Thyroid gland (tissue), 4 donors: ENCODE results near the gene ARPP19.
"Not testable (repeated sequence)": the region's sequence is repeated elsewhere in the genome, so short reads cannot be mapped to it uniquely, and the experiment has no call there.

ENCODE experiments used
- POLR2A ChIP-seq, 2 donors: fragments of 450-650 bp; IDR thresholded peaks; one replicate each; pipeline ENCODE4 v1.6.1; 2017; ENCODE audit warnings: antibody characterized with exemption in 2 of 2, mild to moderate bottlenecking in 2 of 2, moderate library complexity in 1 of 2
- TF ChIP-seq, protein P1 (sequence below), 6 experiments: fragments of 200-600 bp in 3 of 6; fragments of 450-650 bp in 3 of 6; sonication (generic) in 3 of 6; IDR thresholded peaks; one replicate each; pipeline ENCODE4 v1.5.1; 2016 to 2019; ENCODE audit warnings: antibody characterized with exemption in 6 of 6, mild to moderate bottlenecking in 2 of 6, inconsistent platforms in 1 of 6, moderate library complexity in 1 of 6

DNA sequence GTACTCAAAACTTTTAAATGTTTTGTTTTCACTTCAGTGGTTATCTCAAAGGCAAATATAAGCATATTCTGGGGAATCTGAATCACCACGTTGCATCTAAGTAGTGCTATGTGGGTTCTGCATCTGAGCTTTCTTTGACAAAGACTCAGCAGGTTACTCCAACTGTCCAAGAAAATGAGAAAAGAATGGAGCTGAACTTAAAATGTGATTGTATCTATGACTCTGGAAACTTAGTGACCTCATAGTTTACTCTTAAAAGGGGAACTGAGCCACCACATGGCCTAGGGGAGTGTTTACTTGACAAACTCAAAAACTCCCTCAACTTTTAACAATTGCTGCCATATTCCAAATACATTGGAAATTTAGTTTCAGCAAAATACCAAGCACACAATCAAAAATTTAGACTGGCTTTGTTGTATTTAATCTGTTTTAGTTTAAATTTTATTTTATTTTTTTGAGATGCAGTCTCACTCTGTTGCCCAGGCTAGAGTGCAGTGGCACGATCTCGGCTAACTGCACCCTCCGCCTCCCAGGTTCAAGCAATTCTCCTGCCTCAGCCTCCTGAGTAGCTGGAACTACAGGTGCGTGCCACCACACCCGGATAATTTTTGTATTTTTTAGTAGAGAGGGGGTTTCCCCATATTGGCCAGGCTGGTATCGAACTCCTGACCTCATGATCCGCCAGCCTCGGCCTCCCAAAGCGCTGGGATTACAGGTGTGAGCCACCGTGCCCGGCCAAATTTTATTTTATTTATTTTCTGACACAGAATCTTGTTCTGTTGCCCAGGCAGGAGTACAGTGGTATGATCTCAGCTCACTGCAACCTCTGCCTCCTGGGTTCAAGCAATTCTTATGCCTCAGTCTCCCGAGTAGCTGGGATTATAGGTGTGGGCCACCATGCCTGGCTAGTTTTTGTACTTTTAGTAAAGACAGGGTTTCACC is 3.1 kb downstream of the ARPP19 start:
- TF ChIP-seq, protein P1, sequence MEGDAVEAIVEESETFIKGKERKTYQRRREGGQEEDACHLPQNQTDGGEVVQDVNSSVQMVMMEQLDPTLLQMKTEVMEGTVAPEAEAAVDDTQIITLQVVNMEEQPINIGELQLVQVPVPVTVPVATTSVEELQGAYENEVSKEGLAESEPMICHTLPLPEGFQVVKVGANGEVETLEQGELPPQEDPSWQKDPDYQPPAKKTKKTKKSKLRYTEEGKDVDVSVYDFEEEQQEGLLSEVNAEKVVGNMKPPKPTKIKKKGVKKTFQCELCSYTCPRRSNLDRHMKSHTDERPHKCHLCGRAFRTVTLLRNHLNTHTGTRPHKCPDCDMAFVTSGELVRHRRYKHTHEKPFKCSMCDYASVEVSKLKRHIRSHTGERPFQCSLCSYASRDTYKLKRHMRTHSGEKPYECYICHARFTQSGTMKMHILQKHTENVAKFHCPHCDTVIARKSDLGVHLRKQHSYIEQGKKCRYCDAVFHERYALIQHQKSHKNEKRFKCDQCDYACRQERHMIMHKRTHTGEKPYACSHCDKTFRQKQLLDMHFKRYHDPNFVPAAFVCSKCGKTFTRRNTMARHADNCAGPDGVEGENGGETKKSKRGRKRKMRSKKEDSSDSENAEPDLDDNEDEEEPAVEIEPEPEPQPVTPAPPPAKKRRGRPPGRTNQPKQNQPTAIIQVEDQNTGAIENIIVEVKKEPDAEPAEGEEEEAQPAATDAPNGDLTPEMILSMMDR (IDR thresholded peaks at IDR 0.05): not testable (repeated sequence)
- TF ChIP-seq POLR2A (IDR thresholded peaks at IDR 0.05): not testable (repeated sequence)
